Activated CD4-positive, alpha-beta T cell treated with anti-CD3 and anti-CD28 coated beads for 48 hours (primary cell): Measurements from ENCODE around the gene NSUN5.
"Not testable (repeated sequence)": the region's sequence is repeated elsewhere in the genome, so short reads cannot be mapped to it uniquely, and the experiment has no call there.

Experiments
- DNase-seq: peaks from one replicate; pipeline ENCODE4 v3.0.0-alpha.2; 2020

NSUN5 gene

DNA sequence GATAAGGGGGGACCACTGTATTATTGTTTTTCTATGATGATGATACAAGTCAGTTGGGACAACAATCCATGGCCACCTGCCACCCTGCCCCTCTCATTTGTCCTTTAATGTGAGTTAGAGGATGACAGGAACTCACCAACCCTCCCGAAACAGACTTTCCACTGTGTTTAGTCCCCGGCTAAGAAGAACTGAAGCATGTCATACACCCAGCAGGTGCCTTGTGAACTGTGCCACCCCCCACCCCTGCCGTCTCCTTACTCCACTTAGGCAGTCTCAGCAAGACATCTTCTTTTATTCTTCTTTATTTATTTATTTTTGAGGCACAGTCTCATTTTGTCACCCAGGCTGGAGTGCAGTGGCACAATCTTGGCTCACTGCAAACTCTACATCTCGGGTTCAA lies 40.8 kb downstream of the NSUN5 start:
- not testable (repeated sequence) for DNase-seq

DNA sequence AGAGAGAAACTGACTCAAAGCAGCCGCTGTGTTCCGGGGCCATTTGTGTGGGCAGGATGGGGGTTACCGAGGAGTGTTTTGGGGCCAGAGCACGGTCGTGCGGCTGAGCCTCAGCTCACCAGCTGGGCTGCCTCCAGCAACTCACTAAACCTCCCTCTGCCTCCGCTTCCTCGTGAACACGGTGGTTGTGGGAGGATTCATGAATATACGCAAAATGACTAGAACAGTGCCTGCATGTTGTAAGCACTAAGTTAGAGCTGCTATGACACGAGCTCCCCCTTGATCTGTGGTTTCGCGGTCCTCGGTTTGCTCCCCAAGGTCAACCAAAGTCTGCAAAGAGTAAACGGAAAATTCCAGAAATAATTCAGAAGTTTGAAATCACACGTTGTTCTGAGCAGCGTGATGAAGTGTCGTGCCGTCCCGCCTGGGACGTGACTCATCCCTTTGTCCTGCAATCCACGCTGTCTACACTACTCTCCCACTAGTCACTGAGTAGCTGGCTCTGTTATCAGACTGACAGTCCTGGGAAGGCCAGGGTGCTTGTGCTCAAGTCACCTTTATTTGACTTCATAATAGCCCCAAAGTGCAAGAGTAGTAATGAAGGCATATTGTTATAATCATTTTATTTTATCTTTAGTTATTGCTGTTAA lies 41.8 kb downstream of the NSUN5 start:
- not testable (repeated sequence) for DNase-seq

DNA sequence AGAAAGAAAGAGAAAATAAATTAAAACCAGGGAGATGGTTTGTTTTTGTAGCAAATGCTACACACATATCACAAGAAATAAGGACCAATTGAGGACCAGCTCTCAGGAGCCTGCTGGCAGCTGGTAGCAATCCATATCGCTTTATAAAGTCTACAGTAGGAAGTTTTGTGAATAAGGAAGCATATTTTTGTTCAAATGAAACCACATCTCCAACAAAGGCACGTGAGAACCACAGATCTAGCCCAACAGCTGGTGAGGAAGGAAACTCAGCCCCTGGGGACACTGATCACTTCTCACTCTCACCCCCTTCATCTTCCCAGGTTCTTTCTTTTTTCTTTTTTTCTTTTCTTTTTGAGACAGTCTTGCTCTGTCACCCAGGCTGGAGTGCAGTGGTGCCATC lies 46.2 kb downstream of the NSUN5 start:
- DNase-seq = not testable (repeated sequence)
